ENCODE measurements around the gene LRRC8C. TPM values are rescaled to one million over a fixed set of nuclear protein-coding genes. Genes with fewer than 3 reads are reported as not detected.

Gene LRRC8C
- total and polyA plus RNA-seq, 2 experiments from 2014 or later = 0.89 to 3.9 TPM

DNA sequence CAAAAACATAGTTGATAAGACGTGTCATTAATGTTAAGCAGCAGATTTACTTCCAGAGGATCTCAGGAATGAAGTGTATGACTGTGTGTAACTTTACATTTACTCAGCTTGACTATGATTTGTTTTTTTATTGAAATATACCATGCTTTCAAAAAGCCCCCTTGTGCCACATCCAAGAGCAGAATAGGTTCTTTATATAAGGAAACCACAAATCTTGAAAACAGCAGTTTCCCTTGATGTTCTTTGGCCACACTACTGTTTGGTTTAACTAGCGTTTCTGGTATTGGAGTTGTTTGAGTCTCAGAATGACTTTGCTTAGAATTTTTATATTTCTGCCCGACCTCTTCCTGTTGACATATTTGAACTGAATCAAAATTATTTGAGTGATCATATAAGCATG, 25.0 kb downstream of the LRRC8C start:
- Histone ChIP-seq H3K27ac (ENCODE audit: low read depth) (no peak overlapping the region), H3K4me3 (no peak overlapping the region), H2AFZ (no peak overlapping the region), H4K20me1 (replicated peaks; ENCODE audit: insufficient read depth) (no peaks in the 10 kb centered on the region), H3K4me1 (ENCODE audit: insufficient read depth) (no peaks in the 10 kb centered on the region), H3K79me2 (replicated peaks; ENCODE audit: insufficient read depth) (no peaks in the 10 kb centered on the region), H3K4me2 (no peak overlapping the region), H3K27me3 (ENCODE audit: insufficient read depth) (no peaks in the 10 kb centered on the region), H3K9me2 (ENCODE audit: insufficient read depth) (no peaks in the 10 kb centered on the region), H3K36me3 (ENCODE audit: insufficient read depth) (no peaks in the 10 kb centered on the region), H3F3A (replicated peaks; ENCODE audit: low read depth) (no peaks in the 10 kb centered on the region)
- no peaks in the 10 kb centered on the region for H3K4me1 Mint-ChIP-seq
- ATAC-seq (no peak), DNase-seq (ENCODE audit: low spot score) (no peak)
- TF ChIP-seq STAT1 (IDR thresholded peaks at IDR 0.05; ENCODE audit: unreplicated experiment) (no peak), POLR2AphosphoS5 (IDR thresholded peaks at IDR 0.05; ENCODE audit: low read depth) (no peak), EZH2 (IDR thresholded peaks at IDR 0.05; ENCODE audit: low read depth, unreplicated experiment) (no peak), JUNB (IDR thresholded peaks at IDR 0.05; ENCODE audit: unreplicated experiment) (no peak), ZNF114 (CRISPR knock-in tag; IDR thresholded peaks at IDR 0.05) (no peak), NANOG (IDR thresholded peaks at IDR 0.05; ENCODE audit: borderline replicate concordance) (no peak), EZH2phosphoT487 (IDR thresholded peaks at IDR 0.05; ENCODE audit: unreplicated experiment) (no peak), CREB1 (CRISPR knock-in tag; IDR thresholded peaks at IDR 0.05; ENCODE audit: low read depth) (no peak), ZNF331 (CRISPR knock-in tag; IDR thresholded peaks at IDR 0.05; ENCODE audit: low read depth) (no peak)
- TF ChIP-seq, protein P1, sequence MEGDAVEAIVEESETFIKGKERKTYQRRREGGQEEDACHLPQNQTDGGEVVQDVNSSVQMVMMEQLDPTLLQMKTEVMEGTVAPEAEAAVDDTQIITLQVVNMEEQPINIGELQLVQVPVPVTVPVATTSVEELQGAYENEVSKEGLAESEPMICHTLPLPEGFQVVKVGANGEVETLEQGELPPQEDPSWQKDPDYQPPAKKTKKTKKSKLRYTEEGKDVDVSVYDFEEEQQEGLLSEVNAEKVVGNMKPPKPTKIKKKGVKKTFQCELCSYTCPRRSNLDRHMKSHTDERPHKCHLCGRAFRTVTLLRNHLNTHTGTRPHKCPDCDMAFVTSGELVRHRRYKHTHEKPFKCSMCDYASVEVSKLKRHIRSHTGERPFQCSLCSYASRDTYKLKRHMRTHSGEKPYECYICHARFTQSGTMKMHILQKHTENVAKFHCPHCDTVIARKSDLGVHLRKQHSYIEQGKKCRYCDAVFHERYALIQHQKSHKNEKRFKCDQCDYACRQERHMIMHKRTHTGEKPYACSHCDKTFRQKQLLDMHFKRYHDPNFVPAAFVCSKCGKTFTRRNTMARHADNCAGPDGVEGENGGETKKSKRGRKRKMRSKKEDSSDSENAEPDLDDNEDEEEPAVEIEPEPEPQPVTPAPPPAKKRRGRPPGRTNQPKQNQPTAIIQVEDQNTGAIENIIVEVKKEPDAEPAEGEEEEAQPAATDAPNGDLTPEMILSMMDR (conservative IDR thresholded peaks at IDR 0.05; ENCODE audit: low read depth in 2 of 2) = no peak
- TF ChIP-seq, protein P2, sequence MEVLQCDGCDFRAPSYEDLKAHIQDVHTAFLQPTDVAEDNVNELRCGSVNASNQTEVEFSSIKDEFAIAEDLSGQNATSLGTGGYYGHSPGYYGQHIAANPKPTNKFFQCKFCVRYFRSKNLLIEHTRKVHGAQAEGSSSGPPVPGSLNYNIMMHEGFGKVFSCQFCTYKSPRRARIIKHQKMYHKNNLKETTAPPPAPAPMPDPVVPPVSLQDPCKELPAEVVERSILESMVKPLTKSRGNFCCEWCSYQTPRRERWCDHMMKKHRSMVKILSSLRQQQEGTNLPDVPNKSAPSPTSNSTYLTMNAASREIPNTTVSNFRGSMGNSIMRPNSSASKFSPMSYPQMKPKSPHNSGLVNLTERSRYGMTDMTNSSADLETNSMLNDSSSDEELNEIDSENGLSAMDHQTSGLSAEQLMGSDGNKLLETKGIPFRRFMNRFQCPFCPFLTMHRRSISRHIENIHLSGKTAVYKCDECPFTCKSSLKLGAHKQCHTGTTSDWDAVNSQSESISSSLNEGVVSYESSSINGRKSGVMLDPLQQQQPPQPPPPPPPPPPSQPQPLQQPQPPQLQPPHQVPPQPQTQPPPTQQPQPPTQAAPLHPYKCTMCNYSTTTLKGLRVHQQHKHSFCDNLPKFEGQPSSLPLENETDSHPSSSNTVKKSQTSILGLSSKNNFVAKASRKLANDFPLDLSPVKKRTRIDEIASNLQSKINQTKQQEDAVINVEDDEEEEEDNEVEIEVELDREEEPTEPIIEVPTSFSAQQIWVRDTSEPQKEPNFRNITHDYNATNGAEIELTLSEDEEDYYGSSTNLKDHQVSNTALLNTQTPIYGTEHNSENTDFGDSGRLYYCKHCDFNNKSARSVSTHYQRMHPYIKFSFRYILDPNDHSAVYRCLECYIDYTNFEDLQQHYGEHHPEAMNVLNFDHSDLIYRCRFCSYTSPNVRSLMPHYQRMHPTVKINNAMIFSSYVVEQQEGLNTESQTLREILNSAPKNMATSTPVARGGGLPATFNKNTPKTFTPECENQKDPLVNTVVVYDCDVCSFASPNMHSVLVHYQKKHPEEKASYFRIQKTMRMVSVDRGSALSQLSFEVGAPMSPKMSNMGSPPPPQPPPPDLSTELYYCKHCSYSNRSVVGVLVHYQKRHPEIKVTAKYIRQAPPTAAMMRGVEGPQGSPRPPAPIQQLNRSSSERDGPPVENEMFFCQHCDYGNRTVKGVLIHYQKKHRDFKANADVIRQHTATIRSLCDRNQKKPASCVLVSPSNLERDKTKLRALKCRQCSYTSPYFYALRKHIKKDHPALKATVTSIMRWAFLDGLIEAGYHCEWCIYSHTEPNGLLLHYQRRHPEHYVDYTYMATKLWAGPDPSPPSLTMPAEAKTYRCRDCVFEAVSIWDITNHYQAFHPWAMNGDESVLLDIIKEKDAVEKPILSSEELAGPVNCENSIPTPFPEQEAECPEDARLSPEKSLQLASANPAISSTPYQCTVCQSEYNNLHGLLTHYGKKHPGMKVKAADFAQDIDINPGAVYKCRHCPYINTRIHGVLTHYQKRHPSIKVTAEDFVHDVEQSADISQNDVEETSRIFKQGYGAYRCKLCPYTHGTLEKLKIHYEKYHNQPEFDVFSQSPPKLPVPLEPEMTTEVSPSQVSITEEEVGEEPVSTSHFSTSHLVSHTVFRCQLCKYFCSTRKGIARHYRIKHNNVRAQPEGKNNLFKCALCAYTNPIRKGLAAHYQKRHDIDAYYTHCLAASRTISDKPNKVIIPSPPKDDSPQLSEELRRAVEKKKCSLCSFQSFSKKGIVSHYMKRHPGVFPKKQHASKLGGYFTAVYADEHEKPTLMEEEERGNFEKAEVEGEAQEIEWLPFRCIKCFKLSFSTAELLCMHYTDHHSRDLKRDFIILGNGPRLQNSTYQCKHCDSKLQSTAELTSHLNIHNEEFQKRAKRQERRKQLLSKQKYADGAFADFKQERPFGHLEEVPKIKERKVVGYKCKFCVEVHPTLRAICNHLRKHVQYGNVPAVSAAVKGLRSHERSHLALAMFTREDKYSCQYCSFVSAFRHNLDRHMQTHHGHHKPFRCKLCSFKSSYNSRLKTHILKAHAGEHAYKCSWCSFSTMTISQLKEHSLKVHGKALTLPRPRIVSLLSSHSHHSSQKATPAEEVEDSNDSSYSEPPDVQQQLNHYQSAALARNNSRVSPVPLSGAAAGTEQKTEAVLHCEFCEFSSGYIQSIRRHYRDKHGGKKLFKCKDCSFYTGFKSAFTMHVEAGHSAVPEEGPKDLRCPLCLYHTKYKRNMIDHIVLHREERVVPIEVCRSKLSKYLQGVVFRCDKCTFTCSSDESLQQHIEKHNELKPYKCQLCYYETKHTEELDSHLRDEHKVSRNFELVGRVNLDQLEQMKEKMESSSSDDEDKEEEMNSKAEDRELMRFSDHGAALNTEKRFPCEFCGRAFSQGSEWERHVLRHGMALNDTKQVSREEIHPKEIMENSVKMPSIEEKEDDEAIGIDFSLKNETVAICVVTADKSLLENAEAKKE (CRISPR knock-in tag; IDR thresholded peaks at IDR 0.05) = no peak
- TF ChIP-seq, protein P3, sequence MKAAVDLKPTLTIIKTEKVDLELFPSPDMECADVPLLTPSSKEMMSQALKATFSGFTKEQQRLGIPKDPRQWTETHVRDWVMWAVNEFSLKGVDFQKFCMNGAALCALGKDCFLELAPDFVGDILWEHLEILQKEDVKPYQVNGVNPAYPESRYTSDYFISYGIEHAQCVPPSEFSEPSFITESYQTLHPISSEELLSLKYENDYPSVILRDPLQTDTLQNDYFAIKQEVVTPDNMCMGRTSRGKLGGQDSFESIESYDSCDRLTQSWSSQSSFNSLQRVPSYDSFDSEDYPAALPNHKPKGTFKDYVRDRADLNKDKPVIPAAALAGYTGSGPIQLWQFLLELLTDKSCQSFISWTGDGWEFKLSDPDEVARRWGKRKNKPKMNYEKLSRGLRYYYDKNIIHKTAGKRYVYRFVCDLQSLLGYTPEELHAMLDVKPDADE (IDR thresholded peaks at IDR 0.05) = no peak
- TF ChIP-seq, protein P4, sequence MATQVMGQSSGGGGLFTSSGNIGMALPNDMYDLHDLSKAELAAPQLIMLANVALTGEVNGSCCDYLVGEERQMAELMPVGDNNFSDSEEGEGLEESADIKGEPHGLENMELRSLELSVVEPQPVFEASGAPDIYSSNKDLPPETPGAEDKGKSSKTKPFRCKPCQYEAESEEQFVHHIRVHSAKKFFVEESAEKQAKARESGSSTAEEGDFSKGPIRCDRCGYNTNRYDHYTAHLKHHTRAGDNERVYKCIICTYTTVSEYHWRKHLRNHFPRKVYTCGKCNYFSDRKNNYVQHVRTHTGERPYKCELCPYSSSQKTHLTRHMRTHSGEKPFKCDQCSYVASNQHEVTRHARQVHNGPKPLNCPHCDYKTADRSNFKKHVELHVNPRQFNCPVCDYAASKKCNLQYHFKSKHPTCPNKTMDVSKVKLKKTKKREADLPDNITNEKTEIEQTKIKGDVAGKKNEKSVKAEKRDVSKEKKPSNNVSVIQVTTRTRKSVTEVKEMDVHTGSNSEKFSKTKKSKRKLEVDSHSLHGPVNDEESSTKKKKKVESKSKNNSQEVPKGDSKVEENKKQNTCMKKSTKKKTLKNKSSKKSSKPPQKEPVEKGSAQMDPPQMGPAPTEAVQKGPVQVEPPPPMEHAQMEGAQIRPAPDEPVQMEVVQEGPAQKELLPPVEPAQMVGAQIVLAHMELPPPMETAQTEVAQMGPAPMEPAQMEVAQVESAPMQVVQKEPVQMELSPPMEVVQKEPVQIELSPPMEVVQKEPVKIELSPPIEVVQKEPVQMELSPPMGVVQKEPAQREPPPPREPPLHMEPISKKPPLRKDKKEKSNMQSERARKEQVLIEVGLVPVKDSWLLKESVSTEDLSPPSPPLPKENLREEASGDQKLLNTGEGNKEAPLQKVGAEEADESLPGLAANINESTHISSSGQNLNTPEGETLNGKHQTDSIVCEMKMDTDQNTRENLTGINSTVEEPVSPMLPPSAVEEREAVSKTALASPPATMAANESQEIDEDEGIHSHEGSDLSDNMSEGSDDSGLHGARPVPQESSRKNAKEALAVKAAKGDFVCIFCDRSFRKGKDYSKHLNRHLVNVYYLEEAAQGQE (IDR thresholded peaks at IDR 0.05; ENCODE audit: unreplicated experiment) = no peak
- H3K36me3 Mint-ChIP-seq (ENCODE audit: low read depth) = no peaks in the 10 kb centered on the region
- H3K4me3 Mint-ChIP-seq = no peak overlapping the region
- H3K27me3 Mint-ChIP-seq (ENCODE audit: insufficient read depth, low read depth, poor library complexity) = no peaks in the 10 kb centered on the region
- no peak overlapping the region for H3K27ac Mint-ChIP-seq
- H3K9me3 Mint-ChIP-seq = no peaks in the 10 kb centered on the region; the same call in 2 of the 3 replicates

Measured in GM23338 (cell line).